ENCODE data around the gene EIPR1. TPM values are rescaled to one million over a fixed set of nuclear protein-coding genes. Genes with fewer than 3 reads are reported as not detected.

EIPR1 gene
- total and polyA plus RNA-seq, 10 of the 15 experiments (the other 5 are each of a cell fraction or from before 2014, with no cell fraction given) = 23.6 to 61.2 (median 42.2) TPM

- TF ChIP-seq, protein P1, sequence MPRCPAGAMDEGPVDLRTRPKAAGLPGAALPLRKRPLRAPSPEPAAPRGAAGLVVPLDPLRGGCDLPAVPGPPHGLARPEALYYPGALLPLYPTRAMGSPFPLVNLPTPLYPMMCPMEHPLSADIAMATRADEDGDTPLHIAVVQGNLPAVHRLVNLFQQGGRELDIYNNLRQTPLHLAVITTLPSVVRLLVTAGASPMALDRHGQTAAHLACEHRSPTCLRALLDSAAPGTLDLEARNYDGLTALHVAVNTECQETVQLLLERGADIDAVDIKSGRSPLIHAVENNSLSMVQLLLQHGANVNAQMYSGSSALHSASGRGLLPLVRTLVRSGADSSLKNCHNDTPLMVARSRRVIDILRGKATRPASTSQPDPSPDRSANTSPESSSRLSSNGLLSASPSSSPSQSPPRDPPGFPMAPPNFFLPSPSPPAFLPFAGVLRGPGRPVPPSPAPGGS (IDR thresholded peaks at IDR 0.05; ENCODE audit: borderline replicate concordance, insufficient read depth, low read depth, low read length, poor library complexity, severe bottlenecking) = no peak
- no peak for TF ChIP-seq BMI1 (IDR thresholded peaks at IDR 0.05; ENCODE audit: borderline replicate concordance)
- no peak for TF ChIP-seq WRNIP1 (IDR thresholded peaks at IDR 0.05; ENCODE audit: borderline replicate concordance, low read depth, low read length)
- TF ChIP-seq NR2C2 (IDR thresholded peaks at IDR 0.05; ENCODE audit: borderline replicate concordance, control insufficient read depth, insufficient read length, low read depth) = no peak
- no peak for TF ChIP-seq ZNF207 (IDR thresholded peaks at IDR 0.05; ENCODE audit: borderline replicate concordance)
Observed at GRCh38 chr2:3291750-3292149, 85.9 kb downstream of the EIPR1 start (continued).

DNA sequence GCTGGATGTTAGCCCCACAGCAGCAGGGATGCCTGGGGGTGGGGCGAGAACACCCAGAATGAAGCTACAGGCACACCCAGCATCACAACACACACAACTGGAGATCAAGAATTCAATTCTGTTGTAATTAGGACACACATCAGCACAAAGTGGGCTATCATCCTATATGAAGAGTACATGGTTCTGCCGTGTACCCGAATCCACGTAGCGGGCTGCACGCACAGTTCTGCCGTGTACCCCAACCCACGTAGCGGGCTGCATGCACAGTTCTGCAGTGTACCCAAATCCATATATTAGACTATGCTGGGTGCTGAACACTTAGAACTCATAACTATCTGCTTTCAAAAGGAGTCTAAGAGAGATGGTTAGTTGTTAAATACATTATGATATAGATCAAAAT lies 86.5 kb downstream of the EIPR1 start:
- ChIA-PET SMC1A (ENCODE audit: uncharacterized antibody, unreplicated experiment) (no interaction called here), RAD21 (ENCODE audit: unreplicated experiment) (no interaction called here), CTCF (no interaction called here), POLR2A (no interaction called here)
- H3K9ac ChIP-seq (ENCODE audit: control insufficient read depth, insufficient read depth, low read length) = no peak overlapping the region
- FAIRE-seq (no peak), ATAC-seq (no peak), DNase-seq (ENCODE audit: low read depth, low spot score) (no peak)
- H3K9me3 ChIP-seq (replicated peaks; ENCODE audit: control insufficient read depth, insufficient read depth, low read length) = no peaks in the 10 kb centered on the region; the same call in 2 of the 3 replicates
- H3K4me3 ChIP-seq = no peak overlapping the region
- H4K20me1 ChIP-seq (ENCODE audit: control insufficient read depth, insufficient read depth) = no peaks in the 10 kb centered on the region
- no peak overlapping the region for H3K4me2 ChIP-seq (ENCODE audit: control insufficient read depth, insufficient read depth)
- no peak overlapping the region for H2AFZ ChIP-seq (ENCODE audit: control insufficient read depth, low read depth, low read length)
- no peaks in the 10 kb centered on the region for H3K36me3 ChIP-seq (ENCODE audit: control insufficient read depth in 2 of 2, insufficient read depth in 2 of 2, low read length in 1 of 2)
- intact Hi-C loops (cut with micrococcal nuclease; ENCODE audit: unreplicated experiment) (no loop called here), in situ Hi-C loops (cut with MboI) (no loop called here)
- WGBS (ENCODE audit: insufficient coverage, insufficient replicate concordance, low lambda C conversion rate, missing lambda C conversion rate) = 97% methylated on average over 9 of the region's 9 CpGs
- BruUV-seq (replicated peaks) = no TSS peak
- H3K79me2 ChIP-seq (ENCODE audit: control insufficient read depth, insufficient read depth, low read length) = no peaks in the 10 kb centered on the region
- H3K27me3 ChIP-seq (replicated peaks in 1 of 2; ENCODE audit: control insufficient read depth in 2 of 2, insufficient read depth in 2 of 2, low read length in 1 of 2) = no peaks in the 10 kb centered on the region
- H3K27ac ChIP-seq (ENCODE audit: control insufficient read depth, insufficient read depth) = no peak overlapping the region
- H3K4me1 ChIP-seq (ENCODE audit: control insufficient read depth, insufficient read depth, low read length) = no peaks in the 10 kb centered on the region
- TF ChIP-seq ZSCAN29 (IDR thresholded peaks at IDR 0.05) (no peak), EED (IDR thresholded peaks at IDR 0.05; ENCODE audit: low read depth) (no peak), TARDBP (IDR thresholded peaks at IDR 0.05; ENCODE audit: borderline replicate concordance) (no peak), ZNF622 (IDR thresholded peaks at IDR 0.05) (no peak), TCF12 (IDR thresholded peaks at IDR 0.05; ENCODE audit: low read depth, low read length) (no peak), HDAC2 (IDR thresholded peaks at IDR 0.05) (no peak), NFYB (IDR thresholded peaks at IDR 0.05; ENCODE audit: insufficient read depth, low read depth, low read length) (no peak), NKRF (conservative IDR thresholded peaks at IDR 0.05) (no peak), SMAD1 (IDR thresholded peaks at IDR 0.05; ENCODE audit: low read depth, partially characterized antibody) (no peak), NFIC (IDR thresholded peaks at IDR 0.05; ENCODE audit: low read depth, low read length) (no peak)
- TF ChIP-seq, protein P2, sequence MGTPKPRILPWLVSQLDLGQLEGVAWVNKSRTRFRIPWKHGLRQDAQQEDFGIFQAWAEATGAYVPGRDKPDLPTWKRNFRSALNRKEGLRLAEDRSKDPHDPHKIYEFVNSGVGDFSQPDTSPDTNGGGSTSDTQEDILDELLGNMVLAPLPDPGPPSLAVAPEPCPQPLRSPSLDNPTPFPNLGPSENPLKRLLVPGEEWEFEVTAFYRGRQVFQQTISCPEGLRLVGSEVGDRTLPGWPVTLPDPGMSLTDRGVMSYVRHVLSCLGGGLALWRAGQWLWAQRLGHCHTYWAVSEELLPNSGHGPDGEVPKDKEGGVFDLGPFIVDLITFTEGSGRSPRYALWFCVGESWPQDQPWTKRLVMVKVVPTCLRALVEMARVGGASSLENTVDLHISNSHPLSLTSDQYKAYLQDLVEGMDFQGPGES (IDR thresholded peaks at IDR 0.05) = no peak
- TF ChIP-seq, protein P3, sequence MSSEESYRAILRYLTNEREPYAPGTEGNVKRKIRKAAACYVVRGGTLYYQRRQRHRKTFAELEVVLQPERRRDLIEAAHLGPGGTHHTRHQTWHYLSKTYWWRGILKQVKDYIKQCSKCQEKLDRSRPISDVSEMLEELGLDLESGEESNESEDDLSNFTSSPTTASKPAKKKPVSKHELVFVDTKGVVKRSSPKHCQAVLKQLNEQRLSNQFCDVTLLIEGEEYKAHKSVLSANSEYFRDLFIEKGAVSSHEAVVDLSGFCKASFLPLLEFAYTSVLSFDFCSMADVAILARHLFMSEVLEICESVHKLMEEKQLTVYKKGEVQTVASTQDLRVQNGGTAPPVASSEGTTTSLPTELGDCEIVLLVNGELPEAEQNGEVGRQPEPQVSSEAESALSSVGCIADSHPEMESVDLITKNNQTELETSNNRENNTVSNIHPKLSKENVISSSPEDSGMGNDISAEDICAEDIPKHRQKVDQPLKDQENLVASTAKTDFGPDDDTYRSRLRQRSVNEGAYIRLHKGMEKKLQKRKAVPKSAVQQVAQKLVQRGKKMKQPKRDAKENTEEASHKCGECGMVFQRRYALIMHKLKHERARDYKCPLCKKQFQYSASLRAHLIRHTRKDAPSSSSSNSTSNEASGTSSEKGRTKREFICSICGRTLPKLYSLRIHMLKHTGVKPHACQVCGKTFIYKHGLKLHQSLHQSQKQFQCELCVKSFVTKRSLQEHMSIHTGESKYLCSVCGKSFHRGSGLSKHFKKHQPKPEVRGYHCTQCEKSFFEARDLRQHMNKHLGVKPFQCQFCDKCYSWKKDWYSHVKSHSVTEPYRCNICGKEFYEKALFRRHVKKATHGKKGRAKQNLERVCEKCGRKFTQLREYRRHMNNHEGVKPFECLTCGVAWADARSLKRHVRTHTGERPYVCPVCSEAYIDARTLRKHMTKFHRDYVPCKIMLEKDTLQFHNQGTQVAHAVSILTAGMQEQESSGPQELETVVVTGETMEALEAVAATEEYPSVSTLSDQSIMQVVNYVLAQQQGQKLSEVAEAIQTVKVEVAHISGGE (CRISPR knock-in tag; IDR thresholded peaks at IDR 0.05) = no peak
